IMR-90 (cell line): ENCODE data around the gene RYR3. TPM values are rescaled to one million over a fixed set of nuclear protein-coding genes. Genes with fewer than 3 reads are reported as not detected.

Experiments
- ATAC-seq: fragments of 200-7000 bp; cut with Tn5 transposase; 2 replicates; pipeline ENCODE4 v1.9.1; 2020; ENCODE audit warnings: low read depth, mild to moderate bottlenecking, moderate library complexity
- BruUV-seq: library from RNA; stranded (reverse); fragments of 400-500 nt; replicated peaks from 2 replicates; lab custom pipeline; 2021; lab: Mats Ljungman, UMichigan
- CTCF ChIA-PET: fragments of 300-600 bp; formaldehyde crosslinking; extraction: SDS; loops from one replicate; lab custom pipeline; 2021; ENCODE audit warnings: antibody characterized with exemption; lab: Yijun Ruan, JAX
- POLR2A ChIA-PET: fragments of 300-600 bp; sonication (Branson Sonifier 250); formaldehyde crosslinking; loops from one replicate; lab custom pipeline; 2022; ENCODE audit warnings: antibody characterized with exemption; ENCODE audit not compliant: unreplicated experiment; lab: Charles Lee
- DNase-seq: peaks from one replicate; pipeline ENCODE4 v3.0.0; 2013
- H2AFZ ChIP-seq: replicated peaks from 2 replicates; pipeline ENCODE3; 2013; ENCODE audit warnings: low read length, mild to moderate bottlenecking; ENCODE audit not compliant: poor library complexity
- H2AK5ac ChIP-seq: 2 replicates; pipeline ENCODE4 v1.6.1; 2013; ENCODE audit warnings: low read depth, low read length, inconsistent platforms
- H2AK9ac ChIP-seq: replicated peaks from 2 replicates; pipeline ENCODE3; 2013; ENCODE audit warnings: mild to moderate bottlenecking, low read depth, low read length, moderate library complexity; ENCODE audit not compliant: poor library complexity
- H2BK120ac ChIP-seq: 2 replicates; pipeline ENCODE4 v1.6.1; 2013; ENCODE audit warnings: low read depth, low read length, inconsistent platforms
- H2BK15ac ChIP-seq: 3 replicates; pipeline ENCODE4 v1.6.1; 2013; ENCODE audit warnings: low read depth, low read length, inconsistent platforms
- H2BK20ac ChIP-seq: 2 replicates; pipeline ENCODE4 v1.6.1; 2013; ENCODE audit warnings: low read depth, mild to moderate bottlenecking, inconsistent platforms, low read length, moderate library complexity
- H2BK5ac ChIP-seq: 2 replicates; pipeline ENCODE4 v1.6.1; 2013; ENCODE audit warnings: mild to moderate bottlenecking, low read depth, low read length, inconsistent platforms; ENCODE audit not compliant: poor library complexity, severe bottlenecking
- H3K14ac ChIP-seq: replicated peaks from 2 replicates; pipeline ENCODE4 v1.6.1; 2013; ENCODE audit warnings: low read depth, low read length, inconsistent platforms
- H3K18ac ChIP-seq: 2 replicates; pipeline ENCODE4 v1.6.1; 2013; ENCODE audit warnings: low read depth, low read length, control low read depth
- H3K23ac ChIP-seq: 2 replicates; pipeline ENCODE4 v1.6.1; 2013; ENCODE audit warnings: low read depth, low read length, inconsistent platforms
- H3K27ac ChIP-seq: 2 replicates; pipeline ENCODE4 v1.5.1; 2013; ENCODE audit warnings: mild to moderate bottlenecking, control low read depth, low read length; ENCODE audit not compliant: insufficient read depth
- H3K27me3 ChIP-seq: 2 replicates; pipeline ENCODE4 v1.6.1; 2013; ENCODE audit warnings: low read length; ENCODE audit not compliant: control insufficient read depth, insufficient read depth
- H3K36me3 ChIP-seq: 2 replicates; pipeline ENCODE4 v1.6.1; 2013; ENCODE audit warnings: low read length, mixed read lengths; ENCODE audit not compliant: control insufficient read depth, insufficient read depth
- H3K4ac ChIP-seq: 2 replicates; pipeline ENCODE4 v1.6.1; 2013; ENCODE audit warnings: low read depth, low read length, inconsistent platforms
- H3K4me1 ChIP-seq: 2 replicates; pipeline ENCODE4 v1.6.1; 2013; ENCODE audit warnings: low read length, mixed read lengths; ENCODE audit not compliant: control insufficient read depth, insufficient read depth
- H3K4me2 ChIP-seq: 2 replicates; pipeline ENCODE4 v1.6.1; 2013; ENCODE audit warnings: low read depth, mild to moderate bottlenecking, control low read depth, low read length, moderate library complexity
- H3K4me3 ChIP-seq: 2 replicates; pipeline ENCODE4 v1.5.1; 2013; ENCODE audit warnings: low read depth, mild to moderate bottlenecking, control low read depth, low read length, moderate library complexity; ENCODE audit not compliant: insufficient read depth
- H3K56ac ChIP-seq: 2 replicates; pipeline ENCODE4 v1.6.1; 2013; ENCODE audit warnings: low read length, inconsistent platforms; ENCODE audit not compliant: insufficient read depth; ENCODE audit errors: extremely low read depth
- H3K79me1 ChIP-seq, 2 experiments: 2 replicates each; pipeline ENCODE4 v1.6.1; 2013; ENCODE audit warnings: low read length in 2 of 2, inconsistent platforms in 1 of 2, low read depth in 1 of 2
- H3K9ac ChIP-seq: 2 replicates; pipeline ENCODE4 v1.6.1; 2013; ENCODE audit warnings: low read depth, low read length, control low read depth
- H3K9me1 ChIP-seq: 2 replicates; pipeline ENCODE4 v1.6.1; 2013; ENCODE audit warnings: low read length, inconsistent platforms; ENCODE audit not compliant: insufficient read depth
- H3K9me3 ChIP-seq: 2 replicates; pipeline ENCODE4 v1.6.1; 2013; ENCODE audit warnings: low read length; ENCODE audit not compliant: control insufficient read depth, insufficient read depth
- H4K20me1 ChIP-seq: 2 replicates; pipeline ENCODE4 v1.6.1; 2013; ENCODE audit warnings: low read length, inconsistent platforms; ENCODE audit not compliant: insufficient read depth
- H4K5ac ChIP-seq: 2 replicates; pipeline ENCODE4 v1.6.1; 2013; ENCODE audit warnings: mild to moderate bottlenecking, low read depth, low read length, control low read depth
- H4K8ac ChIP-seq, 2 experiments: 2 replicates each; pipeline ENCODE4 v1.6.1; 2013; ENCODE audit warnings: low read depth in 2 of 2, low read length in 2 of 2, control low read depth in 1 of 2, inconsistent platforms in 1 of 2
- H4K91ac ChIP-seq: 2 replicates; pipeline ENCODE4 v1.6.1; 2013; ENCODE audit warnings: low read depth, low read length, inconsistent platforms; ENCODE audit not compliant: insufficient read depth
- BHLHE40 ChIP-seq: fragments of 150-350 bp; IDR thresholded peaks from 2 replicates; pipeline ENCODE4 v1.6.1; 2016; ENCODE audit warnings: mild to moderate bottlenecking, low read depth, low read length
- CEBPB ChIP-seq: IDR thresholded peaks from 2 replicates; pipeline ENCODE4 v1.6.1; 2012; ENCODE audit warnings: low read depth, low read length, improper control_type of control experiment
- CHD1 ChIP-seq: IDR thresholded peaks from 2 replicates; pipeline ENCODE4 v1.6.1; 2012; ENCODE audit warnings: low read depth, low read length, improper control_type of control experiment
- CTCF ChIP-seq: conservative IDR thresholded peaks from 2 replicates; pipeline ENCODE4 v1.5.1; 2012; ENCODE audit warnings: mild to moderate bottlenecking, low read depth, low read length, improper control_type of control experiment
- FOS ChIP-seq: fragments of 150-350 bp; IDR thresholded peaks from 2 replicates; pipeline ENCODE4 v1.6.1; 2016; ENCODE audit warnings: low read depth, low read length
- RCOR1 ChIP-seq: IDR thresholded peaks from 2 replicates; pipeline ENCODE4 v1.6.1; 2012; ENCODE audit warnings: mild to moderate bottlenecking, low read length, improper control_type of control experiment; ENCODE audit not compliant: insufficient replicate concordance
- RFX5 ChIP-seq: IDR thresholded peaks from 2 replicates; pipeline ENCODE4 v1.8.0; 2012; ENCODE audit warnings: low read depth, mild to moderate bottlenecking, low read length, moderate library complexity
- SMC3 ChIP-seq: fragments of 150-350 bp; IDR thresholded peaks from 2 replicates; pipeline ENCODE4 v1.6.1; 2016; ENCODE audit warnings: low read depth, mild to moderate bottlenecking, antibody characterized with exemption, low read length, moderate library complexity
- USF2 ChIP-seq: fragments of 150-350 bp; IDR thresholded peaks from 2 replicates; pipeline ENCODE4 v1.6.1; 2017; ENCODE audit warnings: mild to moderate bottlenecking, antibody characterized with exemption, low read length, low read depth
- dilution Hi-C: fragments of 300-500 bp; cut with HindIII; formaldehyde crosslinking; loops from one replicate; pipeline ENCODE4 v1.14.3; 2018; ENCODE audit warnings: low sequenced_read_pairs; ENCODE audit not compliant: unreplicated experiment
- in situ Hi-C: fragments of 300-500 bp; cut with MboI; formaldehyde crosslinking; loops from 3 replicates; pipeline ENCODE4 v1.14.3; 2019; ENCODE audit warnings: low sequenced_read_pairs, inconsistent platforms, mixed read lengths
- intact Hi-C: fragments of 100-400 bp; cut with micrococcal nuclease; formaldehyde crosslinking; loops from 2 replicates; pipeline ENCODE4 v1.10.0; 2022
- polyA plus RNA-seq, 3 experiments: library from polyadenylated mRNA; depleted of rRNA; stranded (reverse); fragments of >200 nt; gene quantifications; 2 replicates each; pipeline ENCODE4 v1.2.3, GENCODE V29; 2012; ENCODE audit warnings: low replicate concordance in 1 of 3
- total RNA-seq: library from RNA; depleted of rRNA; stranded (reverse); fragments of >200 nt; gene quantifications from 2 replicates; pipeline ENCODE4 v1.2.3, GENCODE V29; 2012

RYR3 gene
- total and polyA plus RNA-seq, 2 of the 4 experiments (the other 2 are of a cell fraction) = 0.18 TPM; not detected in 1

- H2BK120ac ChIP-seq = no peak overlapping the region
- no peaks in the 10 kb centered on the region for H3K9me1 ChIP-seq
- H2AFZ ChIP-seq = no peak overlapping the region
- intact Hi-C loops (loop anchor here (10.0 kb wide), 1 partner anchor 699 kb away; no protein-coding TSS in a partner anchor), in situ Hi-C loops (no loop called here), dilution Hi-C loops (no loop called here)
- H2BK5ac ChIP-seq = no peak overlapping the region
- H2BK15ac ChIP-seq = no peak overlapping the region
- no peak overlapping the region for H2BK20ac ChIP-seq
- ChIA-PET CTCF (interaction anchor here (3.1 kb wide), 1 partner anchor 405 kb away, joined by 11 read pairs; no protein-coding TSS in a partner anchor), POLR2A (no interaction called here)
- H3K56ac ChIP-seq = no peak overlapping the region
- peaks cover 10% of the 10 kb centered on the region for H3K27me3 ChIP-seq
- H3K9me3 ChIP-seq = no peaks in the 10 kb centered on the region
- no peak overlapping the region for H4K8ac ChIP-seq
- no peak overlapping the region for H3K14ac ChIP-seq
- H3K9ac ChIP-seq = no peak overlapping the region
- ATAC-seq (no peak), DNase-seq (no peak)
- H3K27ac ChIP-seq = no peak overlapping the region
- no peaks in the 10 kb centered on the region for H3K4me1 ChIP-seq
- no peaks in the 10 kb centered on the region for H3K36me3 ChIP-seq
- H2AK9ac ChIP-seq = no peak overlapping the region
- no peak overlapping the region for H3K4me2 ChIP-seq
- no TSS peak for BruUV-seq
- H3K4me3 ChIP-seq = no peak overlapping the region
- H4K5ac ChIP-seq = no peak overlapping the region
- no peaks in the 10 kb centered on the region for H3K79me1 ChIP-seq
- no peak overlapping the region for H2AK5ac ChIP-seq
- H4K20me1 ChIP-seq = no peaks in the 10 kb centered on the region
- H3K18ac ChIP-seq = no peak overlapping the region
- no peak overlapping the region for H4K91ac ChIP-seq
- no peak overlapping the region for H3K23ac ChIP-seq
- H3K4ac ChIP-seq = no peak overlapping the region
- TF ChIP-seq RCOR1 (no peak), BHLHE40 (no peak), CHD1 (no peak), SMC3 (no peak), RFX5 (no peak), CTCF (no peak), FOS (no peak), USF2 (no peak), CEBPB (no peak)
Observed at GRCh38 chr15:33296050-33296449, 14.7 kb upstream of the RYR3 start.
